ENCODE results near the gene IL13.

Gene IL13

DNA sequence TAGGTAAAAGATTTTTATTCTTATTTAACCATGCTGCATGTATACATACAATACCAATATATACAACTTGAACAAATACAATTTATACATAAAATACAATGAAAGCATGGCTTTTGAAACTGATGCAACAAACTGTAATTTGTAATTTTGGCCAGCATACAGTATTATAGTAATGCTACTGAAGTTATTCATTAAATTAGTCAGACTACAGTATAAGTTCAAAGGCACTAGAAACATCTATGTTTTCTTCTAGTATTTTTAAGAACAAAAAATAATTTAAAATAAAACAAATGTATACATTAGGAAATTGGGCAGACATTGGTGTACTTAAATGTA lies 34.6 kb downstream of the IL13 start:
- no peak overlapping the region for H3K4me3 ChIP-seq (ENCODE audit: low read depth, low read length)
- TF ChIP-seq, protein P1, sequence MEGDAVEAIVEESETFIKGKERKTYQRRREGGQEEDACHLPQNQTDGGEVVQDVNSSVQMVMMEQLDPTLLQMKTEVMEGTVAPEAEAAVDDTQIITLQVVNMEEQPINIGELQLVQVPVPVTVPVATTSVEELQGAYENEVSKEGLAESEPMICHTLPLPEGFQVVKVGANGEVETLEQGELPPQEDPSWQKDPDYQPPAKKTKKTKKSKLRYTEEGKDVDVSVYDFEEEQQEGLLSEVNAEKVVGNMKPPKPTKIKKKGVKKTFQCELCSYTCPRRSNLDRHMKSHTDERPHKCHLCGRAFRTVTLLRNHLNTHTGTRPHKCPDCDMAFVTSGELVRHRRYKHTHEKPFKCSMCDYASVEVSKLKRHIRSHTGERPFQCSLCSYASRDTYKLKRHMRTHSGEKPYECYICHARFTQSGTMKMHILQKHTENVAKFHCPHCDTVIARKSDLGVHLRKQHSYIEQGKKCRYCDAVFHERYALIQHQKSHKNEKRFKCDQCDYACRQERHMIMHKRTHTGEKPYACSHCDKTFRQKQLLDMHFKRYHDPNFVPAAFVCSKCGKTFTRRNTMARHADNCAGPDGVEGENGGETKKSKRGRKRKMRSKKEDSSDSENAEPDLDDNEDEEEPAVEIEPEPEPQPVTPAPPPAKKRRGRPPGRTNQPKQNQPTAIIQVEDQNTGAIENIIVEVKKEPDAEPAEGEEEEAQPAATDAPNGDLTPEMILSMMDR (IDR thresholded peaks at IDR 0.05; ENCODE audit: borderline replicate concordance, insufficient read depth, low read depth, low read length) = no peak

DNA sequence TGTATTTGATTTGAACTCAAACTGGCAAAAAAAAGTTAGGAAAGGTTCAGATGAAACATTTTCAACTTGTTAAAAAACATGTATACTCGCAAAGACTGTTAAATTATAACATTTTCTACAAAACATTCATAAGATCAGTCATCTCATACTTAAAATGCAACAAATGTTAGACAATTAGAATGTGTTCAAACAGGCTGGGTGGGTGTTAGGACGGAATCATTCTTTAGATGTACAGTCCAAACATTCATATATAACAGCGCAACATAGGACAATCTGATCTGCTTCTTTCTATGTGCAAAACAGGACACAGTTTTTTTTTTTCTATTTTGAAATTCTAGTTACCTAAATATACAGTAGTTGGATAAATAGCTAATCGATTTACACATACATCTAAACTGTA lies 38.0 kb downstream of the IL13 start:
- no peak overlapping the region for H3K4me3 ChIP-seq (ENCODE audit: low read depth, low read length)
- TF ChIP-seq, protein P1 (IDR thresholded peaks at IDR 0.05; ENCODE audit: borderline replicate concordance, insufficient read depth, low read depth, low read length) = no peak

DNA sequence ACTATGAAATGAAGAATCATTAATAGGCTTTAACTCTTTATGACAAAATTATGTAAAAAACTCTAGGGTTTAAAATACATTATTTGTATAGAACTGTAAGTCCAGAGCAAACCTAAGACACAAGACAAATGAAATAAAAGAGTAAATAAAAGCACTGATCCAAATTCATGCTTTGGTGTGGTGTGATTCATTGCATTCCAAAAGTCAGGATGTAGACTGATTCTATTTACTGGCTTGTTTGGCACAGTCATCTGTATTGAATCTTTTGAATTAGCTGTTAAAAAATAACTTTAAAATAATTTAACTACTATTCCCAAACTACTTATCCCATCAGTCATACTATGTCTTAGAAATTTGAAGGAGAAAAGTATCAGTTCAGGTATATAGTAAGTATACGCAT lies 46.9 kb downstream of the IL13 start:
- TF ChIP-seq, protein P1 (IDR thresholded peaks at IDR 0.05; ENCODE audit: borderline replicate concordance, insufficient read depth, low read depth, low read length) = no peak
- H3K4me3 ChIP-seq (ENCODE audit: low read depth, low read length) = no peak overlapping the region

DNA sequence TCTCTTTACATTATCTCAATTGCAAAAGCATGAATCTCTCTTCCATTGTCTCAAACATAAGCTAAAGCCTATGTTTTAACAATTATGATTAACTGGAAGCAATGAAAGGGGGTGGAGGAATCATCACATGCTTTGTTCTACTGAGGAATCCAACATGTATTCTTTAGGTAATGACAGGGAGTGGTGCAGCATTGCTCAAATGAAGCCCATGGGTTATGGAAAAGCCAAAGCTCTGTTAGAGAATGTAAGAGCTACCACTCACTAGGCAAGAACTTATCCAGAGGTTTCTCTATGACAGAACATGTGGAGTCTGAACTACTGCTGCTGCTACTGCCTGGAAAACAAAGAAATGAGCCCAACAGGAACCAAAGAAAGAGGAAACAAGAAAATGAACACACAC lies 50.7 kb downstream of the IL13 start:
- no peak overlapping the region for H3K4me3 ChIP-seq (ENCODE audit: low read depth, low read length)
- TF ChIP-seq, protein P1 (IDR thresholded peaks at IDR 0.05; ENCODE audit: borderline replicate concordance, insufficient read depth, low read depth, low read length) = no peak
